ENCODE data around the gene LIN37.
"Not testable (repeated sequence)": the region's sequence is repeated elsewhere in the genome, so short reads cannot be mapped to it uniquely, and the experiment has no call there.

The LIN37 gene

DNA sequence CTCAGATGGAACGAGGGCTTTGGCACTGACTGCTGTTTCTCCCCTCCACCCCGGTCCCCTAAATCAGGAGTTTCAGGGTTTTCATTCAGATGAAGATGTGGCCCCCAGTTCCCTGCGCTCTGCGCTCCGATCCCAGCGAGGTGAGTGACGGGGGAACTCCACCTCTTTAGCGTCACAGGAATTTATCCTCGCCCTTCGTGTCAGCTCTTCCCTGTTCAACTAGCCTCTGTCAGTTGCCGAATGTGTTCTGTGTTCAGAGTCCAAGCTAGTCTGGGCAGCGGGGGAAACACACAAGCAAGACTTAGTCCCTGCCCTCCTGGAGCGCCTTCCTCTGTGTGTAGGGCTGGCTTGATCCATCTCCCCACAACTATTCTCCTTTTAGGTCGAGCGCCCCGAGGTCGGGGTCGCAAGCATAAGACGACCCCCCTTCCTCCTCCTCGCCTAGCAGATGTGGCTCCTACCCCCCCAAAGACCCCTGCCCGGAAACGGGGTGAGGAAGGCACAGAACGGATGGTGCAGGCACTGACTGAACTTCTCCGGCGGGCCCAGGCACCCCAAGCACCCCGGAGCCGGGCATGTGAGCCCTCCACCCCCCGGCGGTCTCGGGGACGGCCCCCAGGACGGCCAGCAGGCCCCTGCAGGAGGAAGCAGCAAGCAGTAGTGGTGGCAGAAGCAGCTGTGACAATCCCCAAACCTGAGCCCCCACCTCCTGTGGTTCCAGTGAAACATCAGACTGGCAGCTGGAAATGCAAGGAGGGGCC lies 28.8 kb upstream of the LIN37 start:
- DNase-seq = no peak

DNA sequence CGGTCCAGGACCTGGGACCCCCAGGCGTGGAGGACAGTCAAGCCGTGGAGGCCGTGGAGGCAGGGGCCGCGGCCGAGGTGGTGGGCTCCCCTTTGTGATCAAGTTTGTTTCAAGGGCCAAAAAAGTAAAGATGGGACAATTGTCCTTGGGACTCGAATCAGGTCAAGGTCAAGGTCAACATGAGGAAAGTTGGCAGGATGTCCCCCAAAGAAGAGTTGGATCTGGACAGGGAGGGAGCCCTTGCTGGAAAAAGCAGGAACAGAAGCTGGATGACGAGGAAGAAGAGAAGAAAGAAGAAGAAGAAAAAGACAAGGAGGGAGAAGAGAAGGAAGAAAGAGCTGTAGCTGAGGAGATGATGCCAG lies 28.2 kb upstream of the LIN37 start:
- no peak for DNase-seq

DNA sequence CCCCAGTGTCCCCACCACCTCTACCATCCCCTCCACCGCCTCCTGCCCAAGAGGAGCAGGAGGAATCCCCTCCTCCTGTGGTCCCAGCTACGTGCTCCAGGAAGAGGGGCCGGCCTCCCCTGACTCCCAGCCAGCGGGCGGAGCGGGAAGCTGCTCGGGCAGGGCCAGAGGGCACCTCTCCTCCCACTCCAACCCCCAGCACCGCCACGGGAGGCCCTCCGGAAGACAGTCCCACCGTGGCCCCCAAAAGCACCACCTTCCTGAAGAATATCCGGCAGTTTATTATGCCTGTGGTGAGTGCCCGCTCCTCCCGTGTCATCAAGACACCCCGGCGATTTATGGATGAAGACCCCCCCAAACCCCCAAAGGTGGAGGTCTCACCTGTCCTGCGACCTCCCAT lies 27.7 kb upstream of the LIN37 start:
- DNase-seq = no peak

DNA sequence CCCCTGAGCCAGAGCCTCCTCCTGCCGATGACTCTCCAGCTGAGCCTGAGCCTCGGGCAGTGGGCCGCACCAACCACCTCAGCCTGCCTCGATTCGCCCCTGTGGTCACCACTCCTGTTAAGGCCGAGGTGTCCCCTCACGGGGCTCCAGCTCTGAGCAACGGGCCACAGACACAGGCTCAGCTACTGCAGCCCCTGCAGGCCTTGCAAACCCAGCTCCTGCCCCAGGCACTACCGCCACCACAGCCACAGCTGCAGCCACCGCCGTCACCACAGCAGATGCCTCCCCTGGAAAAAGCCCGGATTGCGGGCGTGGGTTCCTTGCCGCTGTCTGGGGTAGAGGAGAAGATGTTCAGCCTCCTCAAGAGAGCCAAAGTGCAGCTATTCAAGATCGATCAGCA lies 27.0 kb upstream of the LIN37 start:
- no peak for DNase-seq

DNA sequence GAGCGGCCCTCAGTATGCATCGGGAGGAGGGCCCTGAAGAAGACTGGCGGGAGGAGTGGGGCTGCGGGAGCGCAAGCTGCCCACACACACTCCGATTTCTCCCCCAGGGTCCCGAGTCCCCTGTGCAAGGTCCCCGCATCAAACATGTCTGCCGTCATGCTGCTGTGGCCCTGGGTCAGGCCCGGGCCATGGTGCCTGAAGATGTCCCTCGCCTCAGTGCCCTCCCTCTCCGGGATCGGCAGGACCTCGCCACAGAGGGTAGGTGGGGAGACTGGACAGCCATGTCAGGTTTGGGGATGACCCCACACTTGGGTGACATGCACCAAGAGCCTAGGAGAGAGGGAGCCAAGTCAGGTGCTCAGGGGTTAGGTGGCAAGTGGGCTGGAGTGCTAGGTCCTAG lies 25.9 kb upstream of the LIN37 start:
- no peak for DNase-seq

DNA sequence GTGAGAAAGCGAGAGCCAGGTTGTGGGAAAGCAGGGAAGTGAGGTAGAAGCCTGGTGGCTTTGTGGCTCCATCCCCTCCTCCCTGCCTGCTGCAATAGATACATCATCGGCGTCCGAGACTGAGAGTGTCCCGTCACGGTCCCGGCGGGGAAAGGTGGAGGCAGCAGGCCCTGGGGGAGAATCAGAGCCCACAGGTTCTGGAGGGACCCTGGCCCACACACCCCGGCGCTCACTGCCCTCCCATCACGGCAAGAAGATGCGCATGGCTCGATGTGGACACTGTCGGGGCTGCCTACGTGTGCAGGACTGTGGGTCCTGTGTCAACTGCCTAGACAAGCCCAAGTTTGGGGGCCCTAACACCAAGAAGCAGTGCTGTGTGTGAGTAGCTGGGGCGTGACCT lies 25.5 kb upstream of the LIN37 start:
- DNase-seq = no peak

DNA sequence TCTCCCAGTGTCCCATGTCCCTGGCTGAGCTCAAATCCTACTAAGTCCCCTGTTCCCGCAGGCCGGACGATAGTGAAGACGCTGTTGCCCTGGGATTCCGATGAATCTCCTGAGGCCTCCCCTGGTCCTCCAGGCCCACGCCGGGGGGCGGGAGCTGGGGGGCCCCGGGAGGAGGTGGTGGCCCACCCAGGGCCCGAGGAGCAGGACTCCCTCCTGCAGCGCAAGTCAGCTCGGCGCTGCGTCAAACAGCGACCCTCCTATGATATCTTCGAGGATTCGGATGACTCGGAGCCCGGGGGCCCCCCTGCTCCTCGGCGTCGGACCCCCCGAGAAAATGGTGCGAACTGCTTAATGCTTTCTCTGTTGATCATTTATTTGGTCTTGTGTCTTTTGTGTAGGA lies 24.7 kb upstream of the LIN37 start:
- no peak for DNase-seq

DNA sequence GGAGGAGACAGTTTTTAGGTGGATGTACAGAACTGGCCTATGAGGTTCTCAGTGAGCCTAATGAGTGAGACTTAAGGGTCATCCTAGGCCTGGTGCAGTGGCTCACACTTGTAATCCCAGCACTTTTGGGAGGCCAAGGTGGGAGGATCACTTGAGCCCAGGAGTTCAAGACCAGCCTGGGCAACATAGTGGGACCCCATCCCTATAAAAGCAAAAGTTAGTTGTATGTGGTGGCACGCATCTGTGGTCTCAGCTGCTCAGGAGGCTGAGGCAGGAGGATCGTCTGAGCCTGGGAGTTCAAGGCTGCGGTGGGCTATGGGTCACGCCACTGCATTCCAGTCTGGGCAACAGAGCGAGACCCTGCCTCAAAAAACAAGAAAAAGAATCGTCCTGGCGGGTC lies 24.2 kb upstream of the LIN37 start:
- not testable (repeated sequence) for DNase-seq

DNA sequence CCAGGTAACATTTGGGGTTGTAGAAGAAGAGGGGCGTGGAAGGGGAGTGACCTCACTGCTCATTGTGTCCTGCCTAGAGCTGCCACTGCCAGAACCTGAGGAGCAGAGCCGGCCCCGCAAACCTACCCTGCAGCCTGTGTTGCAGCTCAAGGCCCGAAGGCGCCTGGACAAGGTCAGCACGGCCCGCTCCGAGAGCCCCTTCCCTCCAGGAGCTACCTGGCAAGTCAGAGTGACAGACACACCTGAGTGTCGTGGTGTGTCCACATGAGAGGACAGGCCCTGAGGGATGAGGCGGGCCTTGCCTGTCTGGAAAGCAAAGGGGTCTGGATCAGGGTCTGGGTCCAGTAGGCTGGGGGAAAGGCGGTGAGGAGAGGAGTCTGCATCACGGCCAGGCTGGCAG lies 23.8 kb upstream of the LIN37 start:
- no peak for DNase-seq

DNA sequence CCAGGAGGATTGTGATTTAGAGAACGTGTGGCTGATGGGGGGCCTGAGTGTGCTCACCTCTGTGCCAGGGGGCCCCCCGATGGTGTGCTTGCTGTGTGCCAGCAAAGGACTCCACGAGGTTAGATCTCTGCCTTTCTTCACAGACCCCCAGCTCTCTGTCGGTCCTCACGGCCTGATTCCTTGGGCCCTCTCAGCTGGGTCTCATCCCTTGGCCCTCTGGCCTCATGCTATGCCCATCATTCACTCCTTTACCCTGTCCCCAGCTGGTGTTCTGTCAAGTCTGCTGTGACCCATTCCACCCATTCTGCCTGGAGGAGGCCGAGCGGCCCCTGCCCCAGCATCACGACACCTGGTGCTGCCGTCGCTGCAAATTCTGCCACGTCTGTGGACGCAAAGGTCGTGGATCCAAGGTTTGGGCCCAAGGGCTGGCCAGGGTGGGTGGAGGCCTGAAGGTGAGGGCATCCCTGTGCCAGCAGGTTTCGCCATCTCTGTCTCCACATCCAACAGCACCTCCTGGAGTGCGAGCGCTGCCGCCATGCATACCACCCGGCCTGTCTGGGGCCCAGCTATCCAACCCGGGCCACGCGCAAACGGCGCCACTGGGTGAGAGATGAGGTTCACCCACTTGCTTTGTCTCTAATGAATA lies 23.0 kb upstream of the LIN37 start:
- no peak for DNase-seq

DNA sequence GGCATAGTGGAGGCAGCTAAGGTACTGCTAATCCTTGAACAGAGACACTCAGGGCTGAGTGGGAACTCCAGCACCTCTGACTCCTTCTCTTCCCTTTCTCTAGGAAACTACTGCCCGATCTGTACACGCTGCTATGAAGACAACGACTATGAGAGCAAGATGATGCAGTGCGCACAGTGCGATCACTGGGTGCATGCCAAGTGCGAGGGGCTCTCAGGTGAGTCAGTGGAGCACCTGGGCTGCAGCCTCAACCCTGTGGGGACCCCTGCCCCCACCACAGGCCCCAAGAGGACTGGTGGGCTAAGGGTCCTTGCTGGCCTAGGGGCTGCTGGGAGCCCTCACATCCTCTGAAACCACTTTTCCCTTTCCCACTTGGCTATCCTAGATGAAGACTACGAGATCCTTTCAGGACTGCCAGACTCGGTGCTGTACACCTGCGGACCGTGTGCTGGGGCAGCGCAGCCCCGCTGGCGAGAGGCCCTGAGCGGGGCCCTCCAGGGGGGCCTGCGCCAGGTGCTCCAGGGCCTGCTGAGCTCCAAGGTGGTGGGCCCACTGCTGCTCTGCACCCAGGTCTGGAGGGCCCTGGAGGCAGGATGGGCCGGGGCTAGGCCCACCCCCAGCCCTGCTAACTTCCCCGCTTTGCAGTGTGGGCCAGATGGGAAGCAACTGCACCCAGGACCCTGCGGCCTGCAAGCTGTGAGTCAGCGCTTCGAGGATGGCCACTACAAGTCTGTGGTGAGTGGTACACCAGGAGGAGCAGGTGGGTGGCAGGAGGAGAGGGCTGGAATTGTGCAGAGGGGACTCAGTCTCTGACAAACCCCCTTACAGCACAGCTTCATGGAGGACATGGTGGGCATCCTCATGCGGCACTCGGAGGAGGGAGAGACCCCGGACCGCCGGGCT lies 21.1 kb upstream of the LIN37 start:
- no peak for DNase-seq

DNA sequence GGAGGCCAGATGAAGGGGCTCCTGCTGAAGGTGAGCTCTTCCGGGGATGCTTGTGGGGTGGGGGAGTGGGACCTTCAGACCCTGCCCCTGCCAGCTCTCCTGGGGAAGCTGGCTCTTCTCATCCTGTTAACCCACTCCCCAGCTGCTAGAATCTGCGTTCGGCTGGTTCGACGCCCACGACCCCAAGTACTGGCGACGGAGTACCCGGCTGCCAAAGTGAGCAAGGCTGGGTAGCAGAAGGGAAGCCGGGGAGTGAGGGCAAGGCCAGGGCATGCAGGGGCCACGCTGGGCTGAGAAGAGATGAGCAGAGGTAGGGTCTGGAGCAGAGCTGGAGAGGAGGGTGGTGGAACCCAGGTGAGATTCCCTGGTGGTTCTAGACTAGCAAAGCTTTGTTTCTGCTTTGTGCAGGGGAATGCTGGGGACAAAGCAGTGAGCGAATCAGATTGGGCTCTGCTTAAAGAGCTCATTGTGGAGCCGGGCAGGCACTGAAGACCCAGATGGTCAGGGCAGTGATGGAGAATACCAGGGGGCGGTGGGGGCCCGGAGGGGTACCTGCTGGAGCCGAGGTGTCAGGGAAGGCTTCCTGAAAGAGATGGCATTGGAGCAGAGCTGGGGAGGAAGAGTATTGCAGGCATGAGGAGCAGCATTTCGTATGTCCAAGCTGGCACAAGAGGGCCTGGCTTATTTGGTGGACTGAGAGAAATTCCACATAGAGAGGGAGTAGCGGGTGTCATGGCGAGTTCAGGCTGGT lies 20.2 kb upstream of the LIN37 start:
- no peak for DNase-seq

DNA sequence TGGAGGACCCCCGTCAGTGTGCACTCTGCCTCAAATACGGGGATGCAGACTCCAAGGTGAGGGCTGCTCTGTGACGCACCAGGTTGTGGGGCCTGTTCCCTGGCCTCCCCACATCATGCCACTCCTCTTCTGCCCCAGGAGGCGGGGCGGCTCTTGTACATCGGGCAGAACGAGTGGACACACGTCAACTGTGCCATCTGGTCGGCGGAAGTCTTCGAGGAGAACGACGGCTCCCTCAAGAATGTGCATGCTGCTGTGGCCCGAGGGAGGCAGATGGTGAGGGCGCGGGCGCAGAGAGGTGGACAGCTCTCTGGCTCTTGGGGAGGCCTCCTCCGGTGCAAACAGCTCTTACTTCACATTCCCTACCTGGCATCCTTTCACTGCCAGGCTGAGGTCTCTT lies 19.4 kb upstream of the LIN37 start:
- no peak for DNase-seq

DNA sequence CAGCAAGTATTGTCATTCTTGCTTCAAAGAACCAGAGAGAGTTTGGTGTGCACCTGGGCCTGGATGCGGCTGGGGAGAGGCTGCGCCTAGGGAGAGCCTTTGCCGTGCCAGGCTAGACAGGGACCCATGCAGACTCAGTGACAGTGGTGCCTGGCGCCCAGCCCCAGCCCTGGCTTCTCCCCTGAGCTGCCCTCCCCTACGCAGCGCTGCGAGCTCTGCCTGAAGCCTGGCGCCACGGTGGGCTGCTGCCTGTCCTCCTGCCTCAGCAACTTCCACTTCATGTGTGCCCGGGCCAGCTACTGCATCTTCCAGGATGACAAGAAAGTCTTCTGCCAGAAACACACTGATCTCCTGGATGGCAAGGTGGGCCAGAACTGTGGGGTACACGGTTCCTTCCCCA lies 18.6 kb upstream of the LIN37 start:
- DNase-seq = no peak

DNA sequence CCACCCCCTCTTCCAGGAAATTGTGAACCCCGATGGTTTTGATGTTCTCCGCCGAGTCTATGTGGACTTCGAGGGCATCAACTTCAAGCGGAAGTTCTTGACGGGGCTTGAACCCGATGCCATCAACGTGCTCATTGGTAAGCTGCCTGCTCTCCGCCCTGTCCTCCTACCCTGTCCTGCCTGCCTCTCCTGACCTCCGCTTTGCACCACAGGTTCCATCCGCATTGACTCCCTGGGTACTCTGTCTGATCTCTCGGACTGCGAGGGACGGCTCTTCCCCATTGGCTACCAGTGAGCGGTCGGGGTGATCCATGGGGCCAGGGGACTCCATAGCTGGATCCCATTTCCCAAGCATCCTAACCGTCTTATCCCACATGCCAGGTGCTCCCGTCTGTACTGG lies 18.1 kb upstream of the LIN37 start:
- no peak for DNase-seq

DNA sequence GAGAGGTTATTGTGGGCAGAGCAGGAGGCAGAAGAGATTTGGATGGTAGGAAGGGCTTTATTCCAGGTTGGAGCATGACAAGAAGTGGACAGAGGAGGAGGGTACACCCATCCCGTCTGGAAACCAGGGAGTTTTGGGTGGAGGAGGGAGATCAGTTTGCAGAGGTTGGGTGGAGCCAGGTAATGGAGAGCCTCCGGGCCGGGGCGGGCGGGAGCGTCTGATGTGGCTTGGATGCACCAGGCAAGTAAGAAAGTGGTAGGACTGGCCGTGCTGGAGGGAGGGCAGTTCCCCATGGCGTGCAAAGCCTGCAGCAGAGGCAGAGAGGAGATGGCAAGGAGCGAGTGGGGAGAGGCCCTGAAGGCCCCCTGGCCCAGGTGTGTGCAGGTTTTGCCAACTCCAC lies 17.0 kb upstream of the LIN37 start:
- DNase-seq = no peak

DNA sequence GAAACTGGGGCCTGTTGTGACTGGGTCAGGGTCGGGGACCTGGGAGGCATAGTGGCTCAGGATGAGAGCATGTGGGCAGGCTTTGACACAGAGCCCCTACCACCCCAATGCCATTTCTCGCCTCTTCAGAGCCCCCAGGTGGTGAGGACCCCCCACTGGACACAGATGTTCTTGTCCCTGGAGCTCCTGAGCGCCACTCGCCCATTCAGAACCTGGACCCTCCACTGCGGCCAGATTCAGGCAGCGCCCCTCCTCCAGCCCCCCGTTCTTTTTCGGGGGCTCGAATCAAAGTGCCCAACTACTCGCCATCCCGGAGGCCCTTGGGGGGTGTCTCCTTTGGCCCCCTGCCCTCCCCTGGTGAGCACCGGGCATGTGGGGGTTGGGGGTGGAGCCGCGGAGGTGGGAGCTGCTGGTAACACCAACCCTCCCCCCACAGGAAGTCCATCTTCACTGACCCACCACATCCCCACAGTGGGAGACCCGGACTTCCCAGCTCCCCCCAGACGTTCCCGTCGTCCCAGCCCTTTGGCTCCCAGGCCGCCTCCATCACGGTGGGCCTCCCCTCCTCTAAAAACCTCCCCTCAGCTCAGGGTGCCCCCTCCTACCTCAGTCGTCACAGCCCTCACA lies 16.5 kb upstream of the LIN37 start:
- DNase-seq = no peak

DNA sequence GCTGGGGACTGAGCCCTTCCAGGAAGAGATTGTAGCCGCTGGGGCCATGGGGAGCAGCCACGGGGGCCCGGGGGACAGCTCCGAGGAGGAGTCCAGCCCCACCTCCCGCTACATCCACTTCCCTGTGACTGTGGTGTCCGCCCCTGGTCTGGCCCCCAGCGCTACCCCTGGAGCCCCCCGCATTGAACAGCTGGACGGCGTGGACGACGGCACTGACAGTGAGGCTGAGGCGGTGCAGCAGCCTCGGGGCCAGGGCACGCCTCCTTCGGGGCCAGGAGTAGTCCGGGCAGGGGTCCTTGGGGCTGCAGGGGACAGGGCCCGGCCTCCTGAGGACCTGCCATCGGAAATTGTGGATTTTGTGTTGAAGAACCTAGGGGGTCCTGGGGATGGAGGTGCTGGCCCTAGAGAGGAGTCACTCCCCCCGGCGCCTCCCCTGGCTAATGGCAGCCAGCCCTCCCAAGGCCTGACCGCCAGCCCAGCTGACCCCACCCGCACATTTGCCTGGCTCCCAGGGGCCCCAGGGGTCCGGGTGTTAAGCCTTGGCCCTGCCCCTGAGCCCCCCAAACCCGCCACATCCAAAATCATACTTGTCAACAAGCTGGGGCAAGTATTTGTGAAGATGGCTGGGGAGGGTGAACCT lies 15.7 kb upstream of the LIN37 start:
- DNase-seq = no peak

DNA sequence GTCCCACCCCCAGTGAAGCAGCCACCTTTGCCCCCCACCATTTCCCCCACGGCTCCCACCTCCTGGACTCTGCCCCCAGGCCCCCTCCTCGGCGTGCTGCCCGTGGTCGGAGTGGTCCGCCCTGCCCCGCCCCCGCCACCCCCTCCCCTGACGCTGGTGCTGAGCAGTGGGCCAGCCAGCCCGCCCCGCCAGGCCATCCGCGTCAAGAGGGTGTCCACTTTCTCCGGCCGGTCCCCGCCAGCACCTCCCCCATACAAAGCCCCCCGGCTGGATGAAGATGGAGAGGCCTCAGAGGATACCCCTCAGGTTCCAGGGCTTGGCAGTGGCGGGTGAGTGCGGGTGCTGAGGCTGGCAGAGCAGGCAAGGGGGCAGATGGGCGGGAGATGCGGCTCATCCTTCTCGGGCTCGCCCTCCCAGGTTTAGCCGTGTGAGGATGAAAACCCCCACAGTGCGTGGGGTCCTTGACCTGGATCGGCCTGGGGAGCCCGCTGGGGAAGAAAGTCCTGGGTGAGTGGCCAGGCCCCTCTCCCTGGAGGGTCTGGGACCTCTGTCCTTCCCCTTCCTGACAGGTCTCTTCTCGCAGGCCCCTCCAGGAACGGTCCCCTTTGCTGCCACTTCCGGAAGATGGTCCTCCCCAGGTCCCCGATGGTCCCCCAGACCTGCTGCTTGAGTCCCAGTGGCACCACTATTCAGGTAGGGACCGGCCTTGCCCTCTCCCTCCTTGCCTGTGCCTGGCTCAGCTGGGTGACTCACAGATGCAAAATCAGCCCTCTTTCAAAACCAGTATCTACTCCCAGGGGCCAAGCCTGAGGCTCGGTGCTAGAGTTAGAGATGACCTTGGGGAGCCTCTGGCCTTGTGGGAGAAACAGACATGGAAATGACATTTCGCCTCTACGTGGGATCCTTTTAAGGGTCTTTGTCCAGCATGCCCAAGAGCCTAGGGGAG lies 14.9 kb upstream of the LIN37 start:
- DNase-seq = no peak

DNA sequence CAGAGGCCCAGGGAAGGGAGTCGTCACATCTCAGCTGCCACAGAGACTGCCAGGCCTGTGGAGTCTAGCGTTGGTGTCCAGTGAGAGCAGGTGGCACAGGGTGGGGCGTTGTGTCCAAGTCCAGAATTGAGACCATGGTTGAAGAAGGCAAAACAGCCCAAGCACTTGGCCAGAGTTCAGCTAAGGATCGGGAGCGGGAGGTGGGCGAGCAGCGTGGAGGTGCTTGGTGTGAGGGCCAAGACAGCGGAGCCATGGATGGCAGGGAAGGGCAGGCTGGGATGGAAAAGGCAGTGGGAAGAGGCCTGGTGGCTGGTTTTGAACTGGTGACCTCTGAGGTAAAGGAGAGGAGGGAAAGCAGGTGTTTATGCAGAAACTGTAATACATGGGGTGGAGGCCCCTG lies 14.1 kb upstream of the LIN37 start:
- no peak for DNase-seq

DNA sequence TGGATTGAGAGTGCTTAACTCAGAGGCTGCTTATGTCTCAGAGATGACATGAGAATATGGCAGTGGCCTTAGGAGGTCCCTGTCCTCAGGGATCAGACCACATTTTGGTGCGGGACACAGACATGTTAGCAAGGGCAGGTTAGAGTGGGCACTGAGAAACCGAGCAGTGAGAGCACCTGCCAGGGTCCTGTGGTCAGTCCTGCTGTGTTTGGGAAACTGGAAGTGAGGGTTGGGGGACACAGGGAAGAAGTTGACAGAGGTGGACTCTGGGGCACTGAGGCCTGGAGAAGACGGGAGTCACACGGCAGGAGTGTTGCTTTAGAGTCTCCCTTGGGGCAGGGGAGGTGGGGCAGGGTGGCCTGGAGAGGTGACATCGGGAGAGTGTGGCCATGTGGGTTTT lies 13.5 kb upstream of the LIN37 start:
- no peak for DNase-seq
